ENCODE measurements around the gene POLR1G.

Gene POLR1G, protein sequence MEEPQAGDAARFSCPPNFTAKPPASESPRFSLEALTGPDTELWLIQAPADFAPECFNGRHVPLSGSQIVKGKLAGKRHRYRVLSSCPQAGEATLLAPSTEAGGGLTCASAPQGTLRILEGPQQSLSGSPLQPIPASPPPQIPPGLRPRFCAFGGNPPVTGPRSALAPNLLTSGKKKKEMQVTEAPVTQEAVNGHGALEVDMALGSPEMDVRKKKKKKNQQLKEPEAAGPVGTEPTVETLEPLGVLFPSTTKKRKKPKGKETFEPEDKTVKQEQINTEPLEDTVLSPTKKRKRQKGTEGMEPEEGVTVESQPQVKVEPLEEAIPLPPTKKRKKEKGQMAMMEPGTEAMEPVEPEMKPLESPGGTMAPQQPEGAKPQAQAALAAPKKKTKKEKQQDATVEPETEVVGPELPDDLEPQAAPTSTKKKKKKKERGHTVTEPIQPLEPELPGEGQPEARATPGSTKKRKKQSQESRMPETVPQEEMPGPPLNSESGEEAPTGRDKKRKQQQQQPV

DNA sequence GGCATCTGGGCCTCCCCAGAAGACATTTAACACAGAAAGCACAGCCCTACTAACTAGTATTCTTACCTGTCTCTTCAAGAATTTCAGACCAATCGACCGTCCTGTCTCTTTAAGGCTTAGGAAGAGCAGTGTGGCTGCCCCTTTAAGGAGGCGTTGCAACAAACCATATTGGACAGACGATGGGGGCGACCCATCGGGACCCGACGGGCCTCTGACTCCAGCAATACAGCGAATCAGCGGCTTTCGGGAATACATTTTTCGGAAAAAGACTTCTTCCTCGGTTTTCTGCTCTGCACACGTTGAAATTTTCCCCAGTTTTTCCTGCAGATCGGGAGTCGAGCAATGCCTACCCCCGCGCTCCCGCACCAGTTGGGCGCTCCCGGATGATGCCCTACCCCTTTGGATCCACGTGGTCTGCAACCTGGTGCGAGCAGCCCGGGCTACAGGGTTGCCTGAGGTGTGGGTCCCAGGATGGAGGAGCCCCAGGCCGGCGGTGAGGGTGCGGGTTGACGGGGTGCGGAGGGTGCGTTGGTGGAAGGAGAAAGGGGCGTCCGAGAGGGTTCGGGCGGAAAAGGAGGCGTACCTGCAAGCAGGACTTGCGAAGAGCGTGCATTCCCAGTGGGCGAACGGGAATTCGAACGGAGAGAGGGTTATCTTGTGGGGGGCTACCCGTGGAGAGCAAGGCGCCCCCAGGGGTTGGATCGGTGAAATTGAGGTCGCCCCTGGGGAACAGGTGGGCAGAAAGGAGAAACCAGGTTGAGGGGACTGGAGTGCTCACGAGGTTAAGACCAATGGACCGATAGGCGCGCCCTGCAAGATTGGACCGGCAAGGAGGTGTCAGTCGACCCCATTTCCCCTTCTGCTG is at the start of gene POLR1G:
Gene POLR1G (plus strand): TSS at position 419 of the 865 bp plus-strand sequence. CDS start 53 bp downstream, at position 472.
- DNase-seq (ENCODE audit: low spot score), result peak; percentile 84

DNA sequence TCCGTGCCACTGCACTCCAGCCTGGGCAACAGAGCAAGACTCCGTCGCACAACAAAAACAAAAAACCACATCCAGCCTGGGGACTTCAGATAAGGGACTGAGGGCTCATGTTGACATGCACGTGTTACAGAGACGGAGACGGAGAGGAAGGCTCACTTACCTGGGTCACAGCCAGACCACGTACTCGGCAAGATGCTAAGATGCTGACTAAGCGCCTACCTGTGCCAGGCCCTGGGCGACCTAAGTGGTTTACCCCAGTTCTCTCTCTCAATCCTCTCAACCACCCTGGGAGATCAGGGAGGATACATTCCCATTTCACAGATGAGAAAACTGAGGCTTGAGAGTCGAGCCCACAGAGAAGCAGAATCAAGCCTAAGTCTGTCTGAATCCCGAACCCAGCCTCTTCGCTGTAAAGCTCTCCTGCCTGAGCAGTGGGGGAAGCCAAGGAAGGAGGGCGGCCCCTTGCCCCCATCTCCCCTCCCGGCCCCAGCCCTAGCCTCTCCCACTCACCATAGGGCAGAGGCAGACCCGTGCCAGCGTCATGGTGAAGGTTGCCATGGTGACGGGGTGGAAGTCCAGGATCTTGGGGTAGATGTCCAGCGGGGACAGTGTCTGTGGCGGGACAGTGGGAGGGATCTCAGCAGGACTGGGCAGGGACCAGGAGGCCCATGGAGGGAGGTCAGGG is 49.5 kb upstream of the POLR1G start:
- DNase-seq (ENCODE audit: low spot score), result no peak

DNA sequence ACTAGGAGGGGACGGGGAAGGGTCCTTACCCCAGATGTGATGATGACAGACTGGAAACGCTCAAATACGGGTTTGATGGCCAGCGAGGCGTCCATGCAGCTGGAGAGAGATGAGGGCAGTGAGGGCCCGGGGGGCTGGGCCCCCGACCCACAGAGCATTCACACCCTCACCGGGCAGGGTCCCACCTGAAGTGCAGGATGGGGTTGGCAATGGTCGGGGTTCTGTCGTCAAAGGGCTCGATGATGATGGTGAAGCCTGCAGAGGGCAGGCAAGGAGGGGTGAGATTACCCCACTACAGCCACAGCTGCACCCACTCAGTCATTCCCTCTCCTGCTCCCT is 49.0 kb upstream of the POLR1G start:
- no peak for DNase-seq (ENCODE audit: low spot score)

DNA sequence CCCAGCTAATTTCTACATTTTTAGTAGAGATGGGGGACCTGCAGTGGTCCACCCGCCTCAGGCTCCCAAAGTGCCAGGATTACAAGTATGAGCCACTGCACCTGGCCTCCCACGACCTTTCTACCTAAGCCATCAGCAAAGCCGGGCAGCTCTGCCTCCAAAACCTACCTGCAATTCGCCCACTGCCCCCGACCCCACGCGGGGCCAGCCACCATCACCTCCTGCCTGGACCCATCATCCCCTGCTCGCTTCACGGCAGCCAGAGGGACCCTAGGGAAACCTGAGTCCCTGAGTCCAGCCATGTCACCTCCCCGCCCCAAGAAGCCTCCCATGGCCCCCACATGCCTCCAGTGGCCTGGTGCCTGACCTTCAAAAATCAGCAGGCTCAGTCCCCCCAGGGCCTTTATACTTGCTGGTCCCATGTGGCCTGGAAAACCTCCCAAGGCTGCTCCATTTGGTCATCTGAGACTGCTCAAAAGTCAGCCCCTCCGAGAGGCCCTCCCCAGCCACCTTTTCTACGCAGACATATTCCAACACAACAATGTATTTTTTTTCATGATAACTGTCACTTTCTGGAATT is 48.1 kb upstream of the POLR1G start:
- DNase-seq (ENCODE audit: low spot score), result no peak

DNA sequence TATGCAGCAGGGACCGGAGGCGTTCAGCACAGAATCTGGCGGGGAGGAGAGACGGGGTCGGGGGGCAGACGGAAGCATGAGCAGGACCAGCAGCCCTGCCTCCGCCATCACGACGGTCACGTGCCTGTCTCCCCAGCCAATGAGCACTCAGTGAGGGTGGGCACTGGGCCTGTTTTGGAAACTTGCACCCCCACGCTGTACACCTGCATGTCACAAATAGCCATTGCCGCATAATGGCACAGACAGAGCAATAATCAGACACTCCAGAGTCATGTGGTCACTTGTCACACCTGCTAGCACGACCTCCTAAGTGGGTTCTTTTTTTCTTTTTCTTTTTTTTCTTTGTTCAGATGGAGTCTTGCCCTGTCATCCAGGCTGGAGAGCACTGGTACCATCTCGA is 44.8 kb upstream of the POLR1G start:
- DNase-seq (ENCODE audit: low spot score), result no peak

DNA sequence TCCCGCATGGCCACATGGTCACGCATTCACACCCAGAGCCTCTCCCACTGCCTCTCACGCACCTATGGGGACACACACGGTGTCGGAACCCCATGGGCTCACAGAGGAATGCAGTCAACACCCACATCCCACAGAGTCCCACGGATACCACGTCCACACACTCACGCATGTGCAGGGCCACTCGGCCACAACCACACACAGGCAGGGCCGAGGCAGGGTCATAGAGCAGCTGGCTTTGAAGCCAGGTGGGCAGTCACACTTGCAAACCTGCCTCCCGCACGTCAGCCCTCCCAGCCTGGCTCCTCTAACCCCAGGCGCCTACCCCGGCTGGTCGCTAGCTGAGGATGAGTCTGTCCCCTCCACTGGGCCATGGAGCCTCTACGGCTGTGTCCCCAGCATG is 44.2 kb upstream of the POLR1G start:
- no peak for DNase-seq (ENCODE audit: low spot score)

DNA sequence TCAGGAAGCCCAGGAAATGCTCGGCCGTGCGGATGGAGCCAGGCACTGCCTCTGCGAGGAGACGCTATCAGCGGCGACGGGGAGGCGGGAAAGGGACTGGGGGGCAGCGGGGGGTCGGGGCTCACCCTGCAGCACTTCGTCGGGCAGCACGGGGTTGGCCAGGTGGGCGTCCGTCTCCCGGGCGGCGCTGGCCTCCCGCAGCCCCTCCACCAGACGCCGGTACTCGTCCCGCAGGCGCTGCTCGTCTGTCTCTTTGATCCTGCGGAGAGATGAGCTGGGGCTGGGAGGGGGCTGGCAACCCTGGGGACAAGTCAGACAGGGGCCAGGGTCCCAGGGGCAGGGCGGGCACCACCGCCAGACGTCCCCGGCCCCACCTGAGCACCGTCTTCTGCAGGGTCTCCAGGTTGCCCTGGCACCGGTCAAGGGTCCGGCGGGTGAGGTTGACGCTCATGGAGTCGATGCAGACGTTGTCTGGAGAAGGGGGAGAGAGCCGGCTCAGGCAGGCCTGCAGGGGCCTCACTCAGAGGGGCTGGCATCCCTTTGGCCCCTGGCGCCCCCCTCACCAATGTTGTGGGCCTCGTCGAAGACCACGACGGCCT is 42.5 kb upstream of the POLR1G start:
- DNase-seq (ENCODE audit: low spot score), result no peak

DNA sequence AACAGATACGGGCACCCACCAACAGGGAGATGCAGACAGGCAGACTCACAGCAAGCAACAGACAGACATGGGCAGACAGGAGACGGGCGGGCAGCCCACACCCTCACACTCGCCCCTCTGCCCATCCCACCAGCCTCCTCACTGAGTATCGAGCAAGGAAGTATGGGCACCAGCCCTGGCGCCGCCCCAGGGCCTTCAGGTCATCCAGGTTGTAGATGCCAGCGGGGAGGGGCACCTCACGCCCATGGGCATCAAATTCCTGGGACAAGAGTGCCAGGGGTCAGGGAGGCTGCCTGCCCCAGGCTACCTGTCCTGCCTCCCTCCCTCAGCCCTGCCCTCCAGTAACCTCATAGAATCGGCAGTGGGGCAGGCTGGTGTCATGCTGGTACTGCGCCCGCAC is 41.7 kb upstream of the POLR1G start:
- DNase-seq (ENCODE audit: low spot score), result no peak

DNA sequence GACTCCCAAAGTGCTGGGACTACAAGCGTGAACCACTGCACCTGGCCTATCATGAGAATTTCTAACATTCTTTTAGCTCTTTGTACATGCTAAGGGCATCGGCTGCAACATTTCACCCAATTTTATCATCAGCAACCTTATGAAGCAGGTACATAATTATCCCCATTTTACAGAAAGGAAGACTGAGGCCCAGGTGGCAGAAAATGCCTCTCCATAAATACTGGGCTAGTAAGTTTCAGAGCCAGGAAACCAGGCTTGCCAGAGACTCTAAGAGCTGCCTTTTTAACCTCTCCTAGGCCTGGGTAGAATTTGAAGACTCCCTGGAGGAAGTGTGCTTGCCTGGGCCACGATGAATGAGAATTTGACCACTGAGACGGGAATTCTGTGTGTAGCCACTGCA is 38.3 kb upstream of the POLR1G start:
- no peak for DNase-seq (ENCODE audit: low spot score)

DNA sequence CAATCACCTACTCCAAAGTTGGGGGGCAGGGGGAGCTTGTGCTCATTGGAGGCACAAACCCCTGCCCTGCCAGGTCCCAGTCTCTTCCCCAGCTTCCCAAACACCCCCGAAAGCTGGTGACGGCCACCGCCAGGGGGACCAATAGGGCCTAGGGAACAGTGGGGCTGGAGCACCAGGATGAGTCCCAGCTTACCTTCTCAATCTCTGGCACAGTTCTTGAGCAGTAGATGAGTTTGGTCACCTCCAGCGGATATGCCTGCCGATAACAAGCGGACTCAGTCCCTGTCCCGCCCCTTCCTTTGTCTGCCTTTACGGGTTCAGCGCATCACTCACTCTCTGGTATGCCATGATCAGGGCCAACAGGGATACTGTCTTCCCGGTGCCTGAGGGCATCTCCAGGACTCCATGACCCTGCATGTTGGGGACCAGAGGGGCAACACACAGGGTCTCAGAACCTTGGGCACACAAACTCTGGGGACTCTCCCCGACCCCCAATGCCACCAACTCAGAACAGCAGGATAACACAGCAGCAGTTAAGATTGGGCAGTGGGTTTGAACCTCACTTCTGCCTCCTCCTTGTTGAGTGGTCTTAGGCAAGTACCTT is 37.6 kb upstream of the POLR1G start:
- DNase-seq (ENCODE audit: low spot score), result no peak

DNA sequence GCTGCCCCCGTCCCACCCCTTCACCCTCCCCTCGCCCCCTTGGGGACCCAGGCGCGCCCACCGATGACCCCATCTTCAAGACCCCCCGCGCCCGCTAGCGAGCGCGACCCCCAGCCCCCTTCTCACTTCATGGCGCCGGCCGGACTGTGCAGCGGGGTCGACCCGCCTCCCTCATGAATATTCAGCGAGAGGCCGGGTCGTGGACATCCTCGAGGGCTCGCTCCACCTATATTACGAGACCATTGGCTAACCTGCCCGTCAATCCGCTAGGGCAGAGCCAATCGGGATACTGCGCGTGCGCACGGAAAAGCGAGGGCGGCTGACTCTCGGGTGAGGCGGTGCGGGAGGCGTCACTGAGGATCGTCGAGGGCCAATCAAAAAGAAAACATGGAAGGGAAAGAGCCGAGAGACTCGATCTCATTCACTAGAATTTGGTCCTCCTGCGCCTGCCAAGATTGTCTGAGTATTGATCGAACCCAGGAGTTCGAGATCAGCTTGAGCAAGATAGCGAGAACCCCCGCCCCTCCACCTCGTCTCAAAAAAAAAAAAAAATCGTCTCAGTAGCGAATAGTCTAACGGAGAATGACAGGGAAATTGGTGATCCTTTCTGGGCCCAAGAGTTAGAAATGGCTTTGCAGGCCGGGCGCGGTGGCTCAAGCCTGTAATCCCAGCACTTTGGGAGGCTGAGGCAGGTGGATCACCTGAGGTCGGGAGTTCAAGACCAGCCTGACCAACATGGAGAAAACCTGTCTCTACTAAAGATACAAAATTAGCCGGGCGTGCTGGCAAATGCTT is 35.8 kb upstream of the POLR1G start, which contains the start of gene ERCC2:
Gene ERCC2 (minus strand): TSS at position 164 of the 795 bp plus-strand sequence. CDS start 33 bp downstream, at position 131.
- peak; percentile 100 for DNase-seq (ENCODE audit: low spot score)

DNA sequence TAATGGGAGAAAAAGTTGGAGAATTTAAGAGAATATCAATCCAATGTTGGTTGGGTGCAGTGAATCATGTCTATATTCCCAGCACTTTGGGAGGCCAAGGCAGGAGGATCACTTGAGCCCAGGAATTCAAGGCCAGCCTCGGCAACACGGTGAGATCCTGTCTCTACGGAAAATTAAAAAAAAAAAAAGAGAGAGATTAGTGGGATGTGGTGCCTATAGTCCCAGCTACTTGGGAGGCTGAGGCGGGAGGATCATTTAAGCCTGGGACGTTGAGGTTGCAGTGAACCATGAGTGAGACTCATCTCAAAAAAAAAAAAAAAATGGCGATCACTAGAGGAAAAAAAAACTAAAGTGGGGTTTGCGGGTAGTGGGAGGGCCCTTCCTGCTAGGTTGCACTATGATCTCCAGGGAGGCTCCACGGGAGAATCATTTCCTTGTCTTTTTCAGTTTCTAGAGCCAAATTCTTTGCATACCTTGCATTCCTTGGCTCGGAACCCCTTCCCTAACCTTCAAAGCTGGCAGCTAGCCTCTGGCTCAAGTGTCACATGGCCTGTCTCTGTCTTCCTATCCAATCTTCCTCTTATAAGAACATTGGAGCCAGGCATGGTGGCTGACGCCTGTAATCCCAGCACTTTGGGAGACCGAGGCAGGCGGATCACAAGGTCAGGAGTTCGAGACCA is 30.3 kb upstream of the POLR1G start:
- DNase-seq (ENCODE audit: low spot score), result no peak

DNA sequence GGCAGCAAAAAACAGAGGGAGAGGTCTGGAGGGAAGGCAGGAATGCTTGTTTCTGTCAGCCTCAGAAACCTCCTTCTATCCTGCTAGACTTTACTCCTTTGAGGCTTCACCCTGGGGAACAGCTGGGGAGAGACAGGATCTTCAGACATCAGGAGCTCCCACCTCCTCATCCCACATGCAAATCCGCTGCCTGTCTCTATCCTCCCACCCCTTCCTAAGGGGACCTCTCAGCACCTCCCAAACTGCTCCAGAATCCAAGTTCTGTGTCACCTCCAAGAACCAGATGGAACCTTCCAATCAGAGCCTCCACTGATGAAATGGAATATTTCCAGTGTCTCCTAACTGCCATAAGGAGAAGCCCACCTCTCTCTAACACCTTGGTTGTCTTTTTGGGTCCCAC is 26.3 kb upstream of the POLR1G start:
- no peak for DNase-seq (ENCODE audit: low spot score)

DNA sequence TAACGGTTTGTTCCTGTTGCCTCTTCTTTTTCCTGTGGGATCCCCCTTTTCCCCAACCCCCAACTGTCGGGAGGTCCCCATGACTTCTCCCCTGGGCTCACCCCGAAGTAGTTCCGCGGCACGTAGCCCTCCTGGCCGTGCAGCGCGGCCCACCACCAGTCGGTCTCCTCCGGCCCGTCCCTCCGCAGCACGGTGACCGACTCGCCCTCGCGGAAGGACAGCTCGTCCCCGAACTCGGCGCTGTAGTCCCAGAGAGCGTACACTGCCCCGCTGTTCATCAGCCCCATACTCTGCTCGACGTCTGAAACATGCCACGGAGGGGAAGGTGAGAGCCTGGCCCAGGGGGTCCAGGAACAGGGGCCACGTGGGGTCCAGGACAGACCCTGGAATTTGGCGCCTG is 24.0 kb upstream of the POLR1G start:
- DNase-seq (ENCODE audit: low spot score), result no peak

DNA sequence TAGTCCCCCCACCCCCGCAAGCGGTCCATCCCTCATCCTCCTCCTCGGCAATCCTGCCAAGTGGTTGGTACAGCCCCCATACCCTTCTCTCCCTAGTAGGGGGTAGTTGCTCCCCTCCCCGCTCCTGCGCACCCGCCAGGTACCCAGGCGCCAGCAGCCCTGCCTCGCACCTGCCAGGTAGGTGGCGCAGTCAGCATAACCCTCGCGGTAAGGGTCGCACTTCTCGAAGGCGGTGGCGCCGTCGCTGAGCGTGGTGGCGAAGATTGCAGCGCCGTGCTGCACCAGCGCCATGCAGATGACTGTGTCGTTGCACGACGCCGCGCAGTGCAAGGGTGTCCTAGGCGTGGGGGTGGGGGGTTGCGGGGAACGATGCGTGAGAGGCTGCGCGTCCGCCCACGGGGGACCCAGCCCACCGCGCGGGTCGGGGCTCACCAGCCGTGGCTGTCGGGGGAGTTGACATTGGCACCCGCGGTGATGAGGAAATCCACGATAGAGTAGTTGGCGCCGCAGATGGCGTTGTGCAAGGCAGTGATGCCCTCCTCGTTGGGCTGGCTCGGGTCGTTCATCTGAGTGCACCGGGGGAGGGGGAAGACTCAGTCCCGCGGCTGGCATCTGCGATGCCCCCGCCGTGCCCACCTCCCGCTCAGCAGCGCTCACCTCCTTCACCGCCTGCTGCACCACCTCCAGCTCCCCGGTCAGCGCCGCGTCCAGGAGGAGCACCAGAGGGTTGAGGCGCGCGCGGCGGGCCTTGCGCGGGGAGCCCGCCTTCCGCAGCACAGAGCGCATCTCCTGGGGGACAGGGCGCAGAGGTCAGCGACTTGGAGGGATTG is 20.8 kb upstream of the POLR1G start:
- no peak for DNase-seq (ENCODE audit: low spot score)

DNA sequence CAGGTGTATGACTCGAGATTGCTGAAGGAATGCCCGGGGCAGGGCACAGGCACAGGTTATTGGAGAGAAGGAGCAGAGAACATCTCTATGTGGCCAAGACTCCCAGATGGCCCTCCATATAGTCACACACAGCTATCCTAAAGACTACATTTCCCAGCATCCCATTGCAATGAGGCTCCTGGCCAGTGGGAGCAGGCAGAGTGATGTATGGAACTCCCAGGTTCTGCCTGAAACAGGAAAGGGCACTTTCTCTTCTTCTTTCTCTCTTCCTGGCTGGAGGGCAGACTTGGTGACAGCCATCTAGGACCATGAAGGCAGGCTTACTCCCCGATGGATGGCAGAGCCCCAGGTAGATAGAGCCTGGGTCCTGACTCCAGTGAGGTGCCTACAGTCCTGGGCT is 15.1 kb upstream of the POLR1G start:
- DNase-seq (ENCODE audit: low spot score), result no peak

DNA sequence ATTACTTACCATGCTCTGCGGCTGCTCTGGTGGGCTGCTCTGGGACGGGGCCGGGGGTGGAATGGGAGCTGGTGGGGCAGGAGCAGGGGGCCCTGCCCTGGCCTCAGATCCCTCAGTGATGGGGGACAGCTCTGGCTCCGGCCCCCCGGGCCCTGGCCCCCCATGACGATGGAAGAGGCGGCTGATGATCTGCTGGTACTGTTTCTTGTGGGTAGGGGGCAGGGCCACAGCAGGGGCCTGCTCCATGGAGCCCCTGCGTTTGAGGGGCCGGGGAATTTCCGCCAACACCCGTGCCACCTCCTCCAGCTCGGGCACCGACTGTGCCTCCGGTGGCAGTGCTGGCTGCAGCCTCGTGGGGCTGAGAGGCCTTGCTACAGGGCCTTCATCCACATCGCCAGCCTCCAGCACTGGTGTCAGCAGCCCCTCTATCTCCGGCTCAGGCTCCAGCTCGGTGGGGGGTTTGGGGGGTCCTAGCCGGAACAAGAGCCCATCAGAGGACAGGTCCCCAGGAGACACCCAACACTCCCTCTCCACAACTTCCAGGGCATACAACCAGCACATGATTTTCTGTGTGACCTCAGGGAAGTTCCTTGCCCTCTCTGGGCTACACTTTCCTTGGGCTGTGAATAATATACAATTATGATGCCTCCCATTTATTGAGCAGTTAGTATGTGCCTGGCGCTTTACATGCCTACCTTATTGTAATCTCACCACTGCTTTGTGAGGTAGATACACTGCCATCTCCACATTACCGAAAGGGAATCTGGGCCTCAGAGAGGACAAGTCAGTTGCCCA is 14.4 kb upstream of the POLR1G start:
- DNase-seq (ENCODE audit: low spot score), result no peak
